ENCODE data around the gene C17orf113.

Gene C17orf113

GRCh38 chr17:42078396-42079043, 28.1 kb upstream of the C17orf113 start:
- Histone ChIP-seq H3K4me3 (IDR thresholded peaks at IDR 0.05; ENCODE audit: insufficient read depth, low read depth, low read length) (no peak overlapping the region), H3K27ac (no peak overlapping the region), H2AFZ (ENCODE audit: low read depth) (no peak overlapping the region), H3K4me2 (no peak overlapping the region), H4K20me1 (ENCODE audit: insufficient read depth) (no peaks in the 10 kb centered on the region), H3K36me3 (ENCODE audit: insufficient read depth) (no peaks in the 10 kb centered on the region), H3K27me3 (ENCODE audit: insufficient read depth, low read depth) (no peaks in the 10 kb centered on the region; the same call in 1 of the 2 replicates), H3K4me1 (ENCODE audit: low read depth, poor library complexity, severe bottlenecking) (no peaks in the 10 kb centered on the region), H3K79me2 (ENCODE audit: insufficient read depth, low read depth) (no peaks in the 10 kb centered on the region), H3K9ac (no peak overlapping the region)
- TF ChIP-seq CTCF (conservative IDR thresholded peaks at IDR 0.05; ENCODE audit: low read depth, low read length): no peak

DNA sequence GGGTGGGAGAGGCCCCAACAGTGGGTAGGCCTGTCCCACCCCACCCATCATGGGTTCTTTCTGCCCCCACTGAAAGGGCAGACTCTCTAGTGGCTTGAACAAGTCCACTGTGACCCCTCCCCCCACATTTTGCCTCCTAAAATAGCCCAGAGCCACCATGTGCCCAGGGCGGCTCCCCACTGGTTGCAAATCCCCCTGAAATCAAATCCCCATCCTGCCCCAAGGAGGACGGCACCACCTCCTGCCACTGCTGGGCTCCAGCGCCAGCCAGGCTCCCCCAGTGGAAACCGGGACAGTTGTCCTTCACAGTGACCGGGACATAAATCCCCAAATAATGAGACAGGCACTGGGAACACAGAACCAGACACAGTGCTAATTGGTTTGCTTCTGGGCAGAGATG, 27.4 kb upstream of the C17orf113 start:
- H4K20me1 ChIP-seq (ENCODE audit: insufficient read depth): no peaks in the 10 kb centered on the region
- no peaks in the 10 kb centered on the region for H3K4me1 ChIP-seq (ENCODE audit: low read depth, poor library complexity, severe bottlenecking)
- H3K4me2 ChIP-seq: no peak overlapping the region
- H2AFZ ChIP-seq (ENCODE audit: low read depth): no peak overlapping the region
- H3K27me3 ChIP-seq (ENCODE audit: insufficient read depth, low read depth): no peaks in the 10 kb centered on the region; the same call in 1 of the 2 replicates
- TF ChIP-seq CTCF (conservative IDR thresholded peaks at IDR 0.05; ENCODE audit: low read depth, low read length): no peak
- H3K79me2 ChIP-seq (ENCODE audit: insufficient read depth, low read depth): no peaks in the 10 kb centered on the region
- no peaks in the 10 kb centered on the region for H3K36me3 ChIP-seq (ENCODE audit: insufficient read depth)
- no peak overlapping the region for H3K9ac ChIP-seq
- H3K4me3 ChIP-seq (IDR thresholded peaks at IDR 0.05; ENCODE audit: insufficient read depth, low read depth, low read length): no peak overlapping the region
- no peak overlapping the region for H3K27ac ChIP-seq

DNA sequence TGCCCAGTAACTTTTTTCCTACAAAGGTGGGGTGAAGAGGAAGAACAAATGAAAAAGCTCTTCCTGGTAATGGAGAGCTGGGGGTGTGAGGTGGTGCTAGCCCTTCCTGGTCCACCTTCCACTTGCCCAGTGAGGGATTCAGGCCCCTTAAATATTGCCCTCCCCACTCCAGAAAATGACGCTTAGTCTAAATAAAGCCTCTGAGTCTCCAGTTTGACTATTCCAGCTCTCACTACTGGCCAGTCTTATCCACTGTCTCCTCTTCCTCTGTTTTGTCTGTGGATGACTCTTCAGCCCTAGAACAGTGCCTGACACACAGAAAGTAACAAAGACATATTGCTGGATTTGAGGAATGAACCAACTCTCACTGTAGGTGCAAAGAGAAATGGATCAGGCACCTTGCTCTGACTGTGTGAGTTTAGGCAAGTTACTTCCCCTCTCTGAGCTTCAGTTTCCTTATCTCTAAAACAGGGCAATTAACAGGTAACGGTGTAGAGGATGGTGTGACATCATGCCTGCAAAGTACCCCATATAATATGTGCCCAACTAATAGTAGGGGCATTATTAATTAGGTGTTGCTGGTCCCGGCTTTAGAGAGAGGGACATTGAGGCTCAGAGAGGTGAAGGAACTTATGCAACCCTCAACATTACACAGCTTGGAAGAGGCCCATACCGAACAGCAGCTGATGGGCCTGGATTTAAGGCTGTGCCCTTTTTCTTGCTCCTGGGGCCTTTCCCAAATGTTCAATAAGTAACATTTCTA, 26.6 kb upstream of the C17orf113 start:
- Histone ChIP-seq H3K79me2 (ENCODE audit: insufficient read depth, low read depth) (no peaks in the 10 kb centered on the region), H4K20me1 (ENCODE audit: insufficient read depth) (no peaks in the 10 kb centered on the region)
- TF ChIP-seq CTCF (conservative IDR thresholded peaks at IDR 0.05; ENCODE audit: low read depth, low read length): no peak

GRCh38 chr17:42075789-42076188, 25.4 kb upstream of the C17orf113 start:
- TF ChIP-seq CTCF (conservative IDR thresholded peaks at IDR 0.05; ENCODE audit: low read depth, low read length): no peak
- Histone ChIP-seq H3K27ac (no peak overlapping the region), H4K20me1 (ENCODE audit: insufficient read depth) (no peaks in the 10 kb centered on the region), H2AFZ (ENCODE audit: low read depth) (no peak overlapping the region), H3K9ac (no peak overlapping the region), H3K79me2 (ENCODE audit: insufficient read depth, low read depth) (no peaks in the 10 kb centered on the region), H3K27me3 (ENCODE audit: insufficient read depth, low read depth) (peaks cover 7% of the 10 kb centered on the region; the same call in 1 of the 2 replicates), H3K4me3 (IDR thresholded peaks at IDR 0.05; ENCODE audit: insufficient read depth, low read depth, low read length) (no peak overlapping the region), H3K36me3 (ENCODE audit: insufficient read depth) (no peaks in the 10 kb centered on the region), H3K4me1 (ENCODE audit: low read depth, poor library complexity, severe bottlenecking) (no peaks in the 10 kb centered on the region), H3K4me2 (no peak overlapping the region)

More for the DNA sequence above, 26.6 kb upstream of the C17orf113 start:
- Histone ChIP-seq H2AFZ (ENCODE audit: low read depth) (no peak overlapping the region), H3K27me3 (ENCODE audit: insufficient read depth, low read depth) (no peaks in the 10 kb centered on the region; the same call in 1 of the 2 replicates), H3K4me1 (ENCODE audit: low read depth, poor library complexity, severe bottlenecking) (no peaks in the 10 kb centered on the region), H3K36me3 (ENCODE audit: insufficient read depth) (no peaks in the 10 kb centered on the region), H3K4me2 (no peak overlapping the region), H3K27ac (no peak overlapping the region), H3K4me3 (IDR thresholded peaks at IDR 0.05; ENCODE audit: insufficient read depth, low read depth, low read length) (no peak overlapping the region), H3K9ac (no peak overlapping the region)

All from KMS-11 (cell line).